ENCODE data around the gene ANP32A. TPM values are rescaled to one million over a fixed set of nuclear protein-coding genes. Genes with fewer than 3 reads are reported as not detected.

The ANP32A gene
- polyA plus RNA-seq, 4 donors: 281 to 325 (median 310) TPM

DNA sequence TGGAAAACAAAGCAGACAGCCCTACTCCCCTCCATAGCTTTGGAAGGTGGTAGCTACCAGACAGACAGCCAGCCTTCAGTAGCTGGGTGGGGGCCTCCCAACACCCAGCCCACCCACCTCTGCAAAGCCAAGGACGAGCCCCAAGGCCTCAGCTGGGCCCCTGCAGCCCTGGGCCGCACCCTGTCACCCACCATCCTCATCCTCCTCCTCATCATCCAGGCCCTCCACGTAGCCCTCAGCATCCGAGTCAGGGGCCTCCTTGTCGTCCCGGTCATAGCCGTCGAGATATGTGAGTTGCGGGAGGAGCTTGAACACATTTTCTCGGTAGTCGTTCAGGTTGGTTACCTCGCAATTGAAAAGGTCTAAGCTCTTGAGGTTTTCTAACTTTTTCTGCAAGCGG lies 36.5 kb downstream of the ANP32A start:
- DNase-seq (ENCODE audit: low read depth in 4 of 4, low spot score in 3 of 4): no peak

DNA sequence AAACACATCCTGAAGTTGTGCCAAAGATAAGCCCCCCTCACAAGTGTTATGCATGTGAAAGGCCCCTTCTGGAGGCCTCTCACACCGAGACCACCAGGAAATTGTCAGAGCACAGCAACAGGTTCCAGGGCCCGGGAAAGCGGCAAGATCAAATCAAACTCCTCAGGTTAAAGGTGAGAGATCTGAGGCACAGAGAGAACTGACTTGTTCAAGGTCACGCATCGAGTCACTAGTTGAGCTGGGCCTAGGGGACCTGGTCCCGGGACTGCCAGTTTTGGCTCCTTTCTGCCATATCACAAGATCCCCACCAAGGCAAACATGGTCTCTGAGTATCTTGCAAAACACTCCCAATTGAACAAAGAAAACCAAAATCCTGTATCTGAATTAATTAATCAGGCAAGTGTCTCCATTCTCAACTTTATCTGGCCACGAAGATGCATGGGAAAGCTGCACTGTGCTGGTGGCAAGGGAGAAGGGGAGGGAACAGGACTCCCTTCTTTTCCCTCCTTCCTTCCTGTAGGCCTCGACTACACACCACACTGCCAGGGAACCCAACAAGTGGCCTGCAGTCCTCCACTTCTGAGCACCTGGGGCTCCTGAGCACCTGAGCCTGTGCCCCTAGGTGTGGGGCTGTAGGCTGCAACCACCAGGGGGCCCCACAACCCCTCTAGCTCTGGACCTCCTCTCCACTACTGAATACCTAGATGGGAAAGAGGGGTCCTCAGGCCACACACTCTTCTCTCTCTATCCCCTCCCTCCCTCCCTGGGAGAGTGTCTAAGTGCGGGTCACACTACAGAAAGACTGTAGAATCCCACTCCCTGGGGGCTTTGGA lies 37.3 kb downstream of the ANP32A start:
- DNase-seq (ENCODE audit: low read depth in 4 of 4, low spot score in 3 of 4): no peak

DNA sequence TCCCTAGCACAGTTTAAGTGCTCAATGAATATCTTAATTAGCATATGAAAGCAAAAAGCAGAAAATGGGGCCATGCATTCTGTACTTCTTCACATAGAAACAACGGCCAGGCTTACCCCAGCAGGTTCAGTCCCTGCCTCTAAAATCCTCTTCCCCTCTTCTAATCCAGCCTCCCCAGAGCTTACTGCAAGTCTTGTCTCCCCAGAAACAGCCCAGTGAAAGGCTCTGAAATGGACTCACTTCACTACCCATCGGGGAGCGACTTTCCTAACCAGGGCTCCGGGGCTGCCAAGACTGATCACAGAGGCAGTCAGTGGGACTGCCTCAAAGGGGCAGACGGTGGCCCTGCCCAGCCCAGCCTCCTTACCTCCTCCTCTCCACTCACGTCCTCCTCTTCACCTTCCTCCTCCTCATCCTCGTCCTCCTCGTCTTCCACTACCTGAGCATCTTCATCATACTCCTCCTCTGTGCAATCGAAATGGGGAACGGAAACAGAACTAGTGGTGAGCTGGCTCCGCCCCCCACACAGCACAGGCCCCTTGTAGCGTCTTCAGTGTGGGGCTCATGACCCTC lies 38.0 kb downstream of the ANP32A start:
- DNase-seq (ENCODE audit: low read depth in 4 of 4, low spot score in 3 of 4): no peak

DNA sequence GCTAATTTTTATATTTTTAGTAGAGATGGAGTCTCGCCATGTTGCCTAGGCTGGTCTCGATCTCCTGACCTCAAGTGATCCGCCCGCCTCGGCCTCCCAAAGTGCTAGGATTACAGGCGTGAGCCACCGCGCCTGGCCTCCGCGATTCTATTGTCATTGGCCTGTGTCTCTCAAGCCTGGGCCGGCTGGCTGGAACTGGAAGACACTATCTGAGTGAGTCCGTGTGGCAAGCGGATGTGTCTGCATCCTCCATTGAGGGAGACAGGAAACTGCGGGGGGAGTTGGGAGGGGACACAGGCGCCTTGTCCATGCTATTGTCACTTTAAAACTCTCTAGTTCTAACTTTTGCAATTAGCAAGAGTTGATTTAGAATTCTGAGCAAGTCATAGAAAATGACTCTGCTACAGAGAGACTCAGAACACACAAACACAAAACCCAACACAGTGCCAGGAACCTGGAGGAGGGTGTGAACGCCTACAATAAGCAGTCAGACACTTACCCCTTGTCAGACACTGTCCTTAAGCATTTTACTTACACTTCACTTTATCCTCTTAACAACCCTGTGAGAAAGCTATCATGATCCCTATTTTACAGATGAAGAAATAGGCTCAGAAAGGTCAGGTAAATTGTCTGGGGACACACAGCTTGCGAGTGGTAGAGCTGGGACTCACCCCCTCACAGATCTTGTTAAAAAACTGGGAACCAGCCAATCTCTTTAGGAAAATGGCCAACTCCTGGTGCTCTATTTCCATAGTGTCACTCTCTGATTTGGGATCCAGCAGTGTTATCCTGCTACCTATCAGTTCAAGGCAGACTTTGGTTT lies 38.7 kb downstream of the ANP32A start:
- no peak for DNase-seq (ENCODE audit: low read depth in 4 of 4, low spot score in 3 of 4)

DNA sequence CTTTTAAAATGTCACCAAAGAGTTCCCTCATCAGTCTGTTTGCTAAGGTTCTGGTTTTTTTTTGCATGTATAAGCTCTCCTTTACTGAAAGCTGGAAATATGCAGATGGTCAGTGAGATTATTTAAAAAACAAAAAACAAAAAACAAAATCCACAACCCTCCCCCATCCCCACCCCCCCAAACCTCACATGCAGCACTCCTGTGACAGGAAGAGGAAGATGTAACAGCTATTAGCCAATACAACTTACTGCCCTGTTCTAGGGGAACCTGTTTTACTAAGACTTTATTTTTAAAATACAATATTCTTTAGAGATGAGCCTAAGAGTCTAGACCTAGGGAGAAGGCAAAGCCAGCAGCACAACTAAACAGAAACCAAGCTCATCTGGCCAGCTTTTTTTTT lies 39.5 kb downstream of the ANP32A start:
- no peak for DNase-seq (ENCODE audit: low read depth in 4 of 4, low spot score in 3 of 4)

DNA sequence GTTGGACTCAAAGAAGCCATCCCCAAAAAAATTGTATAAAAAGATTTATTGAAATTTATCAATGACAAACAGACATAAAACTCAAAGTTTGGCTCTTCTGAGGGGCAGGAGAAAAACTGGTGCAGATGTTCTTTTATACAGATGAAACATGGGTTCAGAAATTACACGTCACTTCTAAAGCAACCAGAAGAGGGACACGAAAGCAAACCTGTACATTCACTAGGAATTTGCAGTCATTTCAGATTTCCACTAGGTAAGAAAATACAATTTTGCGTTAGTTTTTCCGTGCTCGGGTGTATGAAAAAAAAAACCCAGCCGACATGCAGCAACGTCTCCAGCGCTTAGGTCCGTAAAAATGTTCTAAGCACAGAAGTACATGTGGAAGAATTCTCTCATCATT lies 41.8 kb downstream of the ANP32A start:
- DNase-seq (ENCODE audit: low read depth in 4 of 4, low spot score in 3 of 4): no peak

DNA sequence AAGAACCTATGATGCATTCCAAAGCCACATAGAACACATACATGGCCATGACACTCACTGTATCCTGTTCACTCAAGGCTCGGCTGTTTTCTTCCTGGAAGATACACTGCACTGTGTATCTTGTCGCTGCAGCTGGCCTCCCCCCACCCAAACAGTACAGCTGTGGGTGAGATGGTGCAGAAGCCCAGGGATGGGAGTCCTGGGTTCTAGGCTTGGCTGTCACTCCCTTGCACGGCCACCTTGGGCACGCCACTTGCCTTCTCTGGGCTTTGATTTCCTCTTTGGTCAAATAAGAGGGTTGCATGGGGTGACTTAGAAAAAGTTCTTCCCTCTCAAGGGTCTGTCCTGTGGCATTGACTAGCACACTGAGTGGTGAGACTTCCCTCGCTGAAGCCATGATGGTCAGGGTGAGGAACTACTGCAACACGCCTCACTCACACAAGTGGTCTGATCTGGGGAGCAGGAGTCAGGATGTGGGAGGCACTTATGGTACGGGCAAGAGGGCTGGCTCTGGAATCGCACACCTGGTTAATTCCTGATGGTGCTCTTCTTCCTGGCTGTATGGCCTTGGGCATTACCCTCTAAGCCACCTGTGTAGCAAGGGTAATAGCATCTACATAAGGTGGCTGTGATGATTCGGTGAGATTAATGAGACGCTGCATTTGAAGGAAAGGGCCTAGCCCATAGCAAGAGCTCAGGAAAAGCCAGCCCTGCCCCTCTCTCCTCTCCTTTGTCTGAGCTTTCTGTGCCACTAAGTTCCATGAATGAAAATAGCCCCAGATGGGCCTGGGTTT lies 44.0 kb downstream of the ANP32A start:
- no peak for DNase-seq (ENCODE audit: low read depth in 4 of 4, low spot score in 3 of 4)

DNA sequence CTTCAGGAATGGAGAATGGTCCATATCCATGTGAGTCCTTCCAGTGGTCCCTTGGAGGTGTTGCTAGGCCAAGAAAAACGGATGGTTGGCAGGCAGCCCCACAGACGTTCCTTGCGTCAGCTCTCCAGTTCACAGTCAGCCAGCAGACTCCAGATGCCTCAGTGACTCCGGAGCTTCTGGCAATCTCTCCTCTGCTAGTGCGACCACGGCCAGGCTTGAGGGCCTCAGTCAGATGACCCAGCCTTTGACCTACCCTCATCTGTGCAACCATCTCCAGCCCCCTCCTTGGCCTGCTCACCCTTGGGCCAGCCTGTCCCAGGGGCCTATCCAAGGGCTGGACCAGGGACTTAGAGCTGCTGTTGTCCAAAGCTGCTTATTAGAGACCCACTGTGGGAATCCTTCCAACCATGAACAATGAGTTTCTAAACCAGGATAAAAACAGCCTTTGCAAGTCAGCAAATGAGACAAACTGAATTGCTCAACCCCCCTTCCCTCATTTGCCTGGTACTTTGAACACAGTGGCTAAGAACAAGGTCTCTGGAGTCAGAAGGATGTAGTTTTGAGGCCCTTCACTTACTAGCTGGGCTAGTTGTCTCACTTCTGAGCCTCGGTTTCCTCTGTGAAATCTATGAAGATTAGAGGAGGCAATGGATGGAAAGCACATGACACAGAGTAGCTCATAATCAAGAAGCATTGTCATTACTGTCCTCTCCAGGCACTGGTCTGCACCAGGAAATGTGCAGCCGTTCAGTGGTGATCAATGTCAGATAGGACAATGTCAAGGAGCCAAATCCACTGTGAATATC lies 44.8 kb downstream of the ANP32A start:
- DNase-seq (ENCODE audit: low read depth in 4 of 4, low spot score in 3 of 4): no peak

DNA sequence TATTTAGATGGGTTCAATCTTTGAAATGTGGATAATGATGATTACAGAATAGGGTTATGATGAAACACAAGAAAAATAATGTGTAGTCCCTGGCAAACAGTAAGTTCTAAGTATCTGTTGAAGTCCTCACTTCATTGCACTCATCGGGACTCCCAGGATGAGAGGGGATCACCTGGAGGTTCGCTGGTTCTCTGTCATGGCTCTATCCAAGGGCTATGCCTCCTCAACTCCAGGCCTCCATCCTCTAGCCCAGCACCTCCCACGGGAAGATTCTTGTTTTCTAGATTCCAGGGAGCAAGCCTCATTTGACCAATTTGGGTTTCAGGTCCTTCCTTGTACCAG lies 45.5 kb downstream of the ANP32A start:
- no peak for DNase-seq (ENCODE audit: low read depth in 4 of 4, low spot score in 3 of 4)

DNA sequence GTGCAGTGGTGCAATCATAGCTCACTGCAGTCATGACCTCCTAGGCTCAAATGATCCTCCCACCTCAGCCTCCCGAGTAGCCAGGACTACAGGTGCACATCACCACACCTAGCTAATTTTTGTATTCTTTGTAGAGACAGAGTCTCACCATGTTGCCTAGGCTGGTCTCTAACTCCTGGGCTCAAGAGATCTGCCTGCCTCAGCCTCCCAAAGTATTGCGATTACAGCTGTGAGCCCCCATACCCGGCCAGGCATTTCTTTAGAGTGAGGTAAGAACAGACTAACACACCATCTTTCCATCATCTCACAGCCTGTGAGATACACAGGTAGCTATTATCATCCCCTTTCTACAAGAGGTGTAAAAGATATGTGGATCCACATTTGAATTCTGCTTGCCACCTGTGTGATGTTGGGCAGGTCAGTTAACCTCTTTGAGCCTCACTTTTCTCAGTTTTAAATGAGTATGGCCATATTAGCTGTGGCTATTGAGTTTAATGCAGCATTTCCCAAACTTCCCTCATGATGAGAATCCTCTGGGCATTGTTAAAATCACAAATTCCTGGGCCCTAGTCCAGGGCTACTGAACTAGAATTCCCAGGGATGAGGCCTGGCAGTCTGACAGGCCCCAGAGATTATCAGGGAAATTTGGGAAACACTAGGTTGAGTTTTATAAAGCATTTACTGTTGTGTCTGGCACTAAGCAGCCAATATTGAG lies 46.0 kb downstream of the ANP32A start:
- DNase-seq (ENCODE audit: low read depth in 4 of 4, low spot score in 3 of 4): no peak

DNA sequence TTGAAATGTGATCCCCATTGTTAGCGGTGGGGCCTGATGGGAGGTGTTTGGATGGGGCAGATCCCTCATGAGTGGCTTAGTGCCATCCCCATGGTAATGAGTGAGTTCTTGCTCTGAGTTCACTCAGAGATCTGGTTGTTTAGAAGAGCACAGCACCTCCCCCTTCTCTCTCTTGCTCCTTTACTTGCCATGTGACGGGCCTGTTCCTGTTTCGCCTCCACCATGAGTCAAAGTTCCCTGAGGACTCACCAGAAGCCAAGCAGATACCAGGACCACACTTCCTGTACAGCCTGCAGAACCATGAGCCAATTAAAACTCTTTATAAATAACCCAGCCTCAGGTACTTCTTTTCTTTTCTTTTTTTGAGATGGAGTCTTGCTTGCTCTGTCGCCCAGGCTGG lies 46.6 kb downstream of the ANP32A start:
- DNase-seq (ENCODE audit: low read depth in 4 of 4, low spot score in 3 of 4): no peak

DNA sequence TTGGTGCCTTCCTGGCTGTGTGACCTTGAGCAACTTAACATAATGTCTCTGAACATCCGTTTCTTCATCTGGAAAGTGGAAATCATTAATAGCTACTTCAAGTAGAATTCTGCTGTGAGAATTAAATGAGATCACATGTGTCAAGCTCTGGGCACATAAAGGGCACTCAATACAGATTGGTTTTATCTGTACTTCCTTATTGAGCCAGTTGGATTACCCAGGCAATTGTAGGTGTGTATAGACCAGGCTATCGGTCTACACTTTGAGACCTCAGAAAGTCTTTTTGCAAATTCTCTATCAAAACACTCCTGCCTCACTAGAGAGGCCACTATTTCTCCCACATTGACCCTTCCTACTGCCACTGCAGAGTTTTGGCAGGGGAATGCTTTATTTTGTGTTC lies 47.7 kb downstream of the ANP32A start:
- DNase-seq (ENCODE audit: low read depth in 4 of 4, low spot score in 3 of 4): no peak

DNA sequence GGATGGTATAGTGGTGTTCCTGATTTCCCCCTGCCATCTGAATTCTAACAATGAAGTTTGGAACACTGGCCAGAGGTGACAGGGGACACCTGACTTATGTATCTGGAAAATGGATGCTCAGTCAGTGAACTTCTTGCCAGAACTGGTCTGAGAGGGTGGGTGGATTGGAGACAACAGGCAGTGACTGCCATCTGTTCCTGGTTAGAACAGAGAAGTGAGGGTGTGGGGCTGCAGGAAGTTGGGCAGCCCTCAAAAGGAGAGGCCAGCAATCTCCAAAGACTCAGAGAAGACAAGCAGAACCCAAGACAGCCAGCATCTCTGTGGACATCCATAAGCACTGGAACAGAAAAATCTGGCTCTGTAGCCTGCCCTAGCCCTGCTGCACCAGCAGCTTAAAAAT lies 50.5 kb downstream of the ANP32A start:
- no peak for DNase-seq (ENCODE audit: low read depth in 4 of 4, low spot score in 3 of 4)

DNA sequence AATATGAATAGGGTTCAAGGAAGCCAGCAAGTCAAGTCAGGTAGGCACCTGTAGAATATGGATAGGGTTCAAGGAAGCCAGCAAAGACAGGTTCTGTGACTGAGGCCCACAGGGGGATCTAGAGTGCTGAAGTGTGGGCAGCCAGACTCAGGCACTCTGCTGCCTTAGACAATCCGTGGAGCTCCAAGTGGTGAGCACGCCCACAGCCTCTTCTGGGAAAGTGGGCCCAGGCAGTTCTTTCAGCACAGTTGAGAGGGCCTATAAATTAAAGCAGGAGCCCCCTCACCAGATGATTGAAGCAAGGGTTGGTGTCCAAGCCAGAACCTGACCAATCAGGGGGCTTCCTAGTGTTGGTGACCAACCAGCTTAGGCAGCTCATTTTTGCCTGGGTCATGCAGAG lies 51.0 kb downstream of the ANP32A start:
- no peak for DNase-seq (ENCODE audit: low read depth in 4 of 4, low spot score in 3 of 4)

DNA sequence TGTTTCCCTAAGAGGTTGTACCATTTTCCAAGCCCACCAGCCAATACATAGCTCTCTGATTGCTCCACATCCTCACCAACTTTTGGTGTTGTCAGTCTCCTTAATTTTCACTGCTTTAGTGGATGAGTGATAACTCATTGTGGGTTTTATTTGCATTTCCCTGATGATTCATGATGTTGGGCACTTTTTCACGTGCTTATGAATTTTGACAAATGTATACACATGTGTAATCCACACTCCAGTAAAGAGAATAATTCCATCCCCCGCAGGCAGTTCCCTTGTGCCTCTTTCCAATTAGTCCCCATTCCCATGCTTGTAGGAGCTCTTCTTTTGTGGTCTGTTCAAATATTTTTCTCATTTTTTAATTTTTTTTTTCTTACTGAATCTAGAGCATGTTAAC lies 52.4 kb downstream of the ANP32A start:
- no peak for DNase-seq (ENCODE audit: low read depth in 4 of 4, low spot score in 3 of 4)

DNA sequence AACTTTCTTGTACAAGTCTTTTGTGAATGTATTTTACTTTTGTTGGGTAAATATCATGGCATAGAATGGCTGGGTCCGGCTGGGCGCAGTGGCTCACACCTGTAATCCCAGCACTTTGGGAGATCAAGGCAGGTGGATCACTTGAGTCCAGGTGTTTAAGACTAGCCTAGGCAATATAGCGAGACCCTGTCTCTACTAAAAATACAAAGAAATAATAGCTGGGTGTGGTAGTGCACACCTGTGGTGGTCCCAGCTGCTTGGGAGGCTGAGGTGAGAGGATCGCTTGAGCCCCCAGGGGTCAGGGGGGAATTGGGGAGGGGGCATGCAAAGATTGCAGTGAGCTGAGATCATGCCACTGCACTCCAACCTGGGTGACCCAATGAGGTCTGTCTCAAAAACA lies 52.9 kb downstream of the ANP32A start:
- DNase-seq (ENCODE audit: low read depth in 4 of 4, low spot score in 3 of 4): no peak

DNA sequence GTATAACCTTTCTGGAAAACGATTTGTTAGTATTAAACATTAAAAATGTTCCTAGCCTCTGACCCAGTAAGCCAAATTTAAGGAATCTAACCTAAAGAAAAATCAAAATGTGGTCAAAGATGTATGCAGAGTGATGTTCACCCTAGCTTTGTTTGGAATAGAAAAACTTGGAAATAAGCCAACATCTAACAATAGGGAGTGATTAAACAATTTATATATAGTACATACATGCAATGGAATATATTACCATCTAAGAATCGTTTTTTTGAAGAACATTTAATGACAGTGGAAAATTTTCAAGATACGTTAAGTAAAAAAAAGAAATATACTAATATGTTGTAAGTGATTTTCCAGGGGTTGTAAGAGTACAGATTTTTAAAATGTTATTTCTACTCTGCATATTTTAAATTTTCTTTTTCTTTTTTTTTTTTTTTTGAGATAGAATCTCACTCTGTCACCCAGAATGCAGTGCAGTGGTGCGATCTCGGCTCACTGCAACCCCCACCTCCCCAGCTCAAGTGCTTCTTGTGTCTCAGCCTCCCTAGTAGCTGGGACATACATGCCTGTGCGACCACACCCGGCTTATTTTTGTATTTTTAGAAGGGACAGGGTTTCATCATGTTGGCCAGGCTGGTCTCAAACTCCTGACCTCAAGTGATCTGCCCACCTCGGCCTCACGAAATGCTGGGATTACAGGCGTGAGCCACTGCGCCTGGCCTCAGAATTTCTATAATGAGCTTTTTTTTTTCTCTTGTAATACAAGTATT lies 54.9 kb downstream of the ANP32A start:
- no peak for DNase-seq (ENCODE audit: low read depth in 4 of 4, low spot score in 3 of 4)

DNA sequence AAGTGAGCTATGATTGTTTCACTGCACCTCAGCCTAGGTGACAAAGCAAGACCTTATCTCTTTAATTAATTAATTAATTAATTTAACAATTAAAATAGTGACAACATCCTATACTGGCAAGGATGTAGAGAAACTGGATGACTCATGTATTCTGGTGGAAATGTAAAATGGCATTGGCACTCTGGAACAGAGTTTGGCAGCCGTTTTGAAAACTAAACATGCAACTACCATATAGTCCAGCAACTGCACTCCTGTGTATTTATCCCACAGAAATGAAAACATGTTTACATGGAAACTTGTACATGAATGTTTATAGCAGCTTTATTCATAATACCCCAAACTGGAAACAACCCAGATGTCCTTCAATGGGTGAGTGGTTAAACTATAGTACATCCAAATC lies 56.6 kb downstream of the ANP32A start:
- DNase-seq (ENCODE audit: low read depth in 4 of 4, low spot score in 3 of 4): no peak

DNA sequence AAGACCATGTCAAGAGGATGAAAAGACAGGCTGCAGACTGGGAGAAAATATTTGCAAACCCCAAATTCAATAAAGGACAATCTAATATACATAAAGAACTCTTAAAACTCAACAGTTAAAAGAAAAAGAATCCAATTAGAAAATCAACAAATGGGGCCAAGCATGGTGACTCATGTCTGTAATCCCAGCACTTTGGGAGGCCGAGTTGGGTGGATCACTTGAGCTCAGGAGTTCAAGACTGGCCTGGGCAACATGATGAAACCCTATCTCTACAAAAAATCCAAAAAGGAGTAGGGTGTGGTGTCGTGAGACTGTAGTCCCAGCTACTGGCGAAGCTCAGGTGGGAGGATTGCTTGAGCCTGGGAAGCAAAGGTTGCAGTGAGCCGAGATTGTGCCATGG lies 57.6 kb downstream of the ANP32A start:
- no peak for DNase-seq (ENCODE audit: low read depth in 4 of 4, low spot score in 3 of 4)

Measured in right renal pelvis (tissue), 4 donors.